AG08395 (cell line): ENCODE data around the gene ZIC5.
A peak's percentile ranks its signal among the peaks of the same experiment; 100 is the strongest.

Source experiments
- DNase-seq: peaks from one replicate; pipeline ENCODE4 v3.0.0; 2012; ENCODE audit warnings: mixed read lengths, low spot score

Gene ZIC5

DNA sequence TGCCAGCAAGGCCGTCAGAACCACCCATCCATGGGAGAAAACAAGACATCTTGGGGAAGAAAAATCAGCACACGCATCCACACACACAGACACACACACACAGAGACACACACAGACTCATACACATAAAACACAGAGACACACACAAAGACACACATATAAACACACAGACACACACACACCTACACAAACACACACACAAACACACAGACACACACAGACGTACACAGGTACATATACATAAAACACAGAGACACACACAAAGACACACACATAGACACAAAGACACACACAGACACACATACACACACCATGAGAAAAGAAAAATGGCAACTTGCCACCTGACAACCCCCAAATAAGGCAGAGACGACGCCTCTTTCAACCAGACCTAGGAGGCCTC lies 40.6 kb downstream of the ZIC5 start:
- no peak for DNase-seq

DNA sequence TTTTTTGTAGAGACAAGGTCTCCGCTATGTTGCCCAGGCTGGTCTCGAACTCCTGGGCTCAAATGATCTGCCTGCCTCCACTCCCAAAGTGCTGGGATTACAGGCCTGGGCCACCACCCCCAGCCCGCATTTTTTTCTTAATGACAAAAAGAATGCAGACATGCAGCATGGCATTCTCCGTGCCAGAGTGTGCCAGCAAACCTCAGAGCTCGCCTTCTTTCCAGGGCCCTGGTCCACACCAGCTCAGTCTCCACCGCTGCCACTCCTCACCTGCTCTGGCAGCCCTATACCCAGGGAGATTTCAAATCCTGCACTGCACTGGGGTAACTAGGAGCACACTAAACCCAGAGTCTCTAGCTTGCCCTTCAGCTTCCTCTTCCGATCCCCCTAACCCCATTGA lies 41.7 kb downstream of the ZIC5 start:
- DNase-seq: no peak

DNA sequence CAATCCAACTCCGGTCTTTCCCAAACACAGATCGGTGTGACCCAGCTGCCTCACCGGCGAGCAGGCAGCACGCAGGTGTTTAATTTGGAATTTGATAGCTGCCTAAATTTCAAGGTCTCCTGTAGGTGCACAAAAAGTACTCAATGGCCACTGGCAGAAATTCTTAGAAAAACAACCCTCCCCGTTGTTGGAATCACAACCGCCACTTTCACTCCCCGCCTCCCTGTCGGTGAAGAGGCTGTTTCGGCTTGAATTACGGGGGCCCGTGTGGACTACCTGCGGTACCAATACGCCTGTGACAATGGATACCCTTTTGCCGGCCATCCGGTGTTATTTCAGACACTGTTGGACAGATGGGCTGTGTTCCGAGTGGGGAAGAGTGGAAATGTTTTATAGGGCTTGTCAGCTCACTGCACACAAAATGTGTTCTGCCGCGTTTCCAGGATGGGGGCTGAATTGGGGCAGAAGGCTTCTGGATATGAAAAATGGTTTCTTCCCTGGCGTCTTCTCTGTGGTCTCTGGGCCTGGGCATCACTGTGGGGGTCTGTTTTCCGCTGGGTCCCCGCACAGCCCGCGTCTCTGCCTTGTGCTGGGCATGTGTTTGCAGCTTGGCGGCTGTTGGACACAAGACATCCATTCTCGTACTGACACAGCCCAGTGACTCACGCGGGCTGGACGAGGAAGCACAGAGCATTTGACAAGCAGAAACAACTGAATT lies 45.4 kb downstream of the ZIC5 start:
- peak; percentile 59 for DNase-seq

DNA sequence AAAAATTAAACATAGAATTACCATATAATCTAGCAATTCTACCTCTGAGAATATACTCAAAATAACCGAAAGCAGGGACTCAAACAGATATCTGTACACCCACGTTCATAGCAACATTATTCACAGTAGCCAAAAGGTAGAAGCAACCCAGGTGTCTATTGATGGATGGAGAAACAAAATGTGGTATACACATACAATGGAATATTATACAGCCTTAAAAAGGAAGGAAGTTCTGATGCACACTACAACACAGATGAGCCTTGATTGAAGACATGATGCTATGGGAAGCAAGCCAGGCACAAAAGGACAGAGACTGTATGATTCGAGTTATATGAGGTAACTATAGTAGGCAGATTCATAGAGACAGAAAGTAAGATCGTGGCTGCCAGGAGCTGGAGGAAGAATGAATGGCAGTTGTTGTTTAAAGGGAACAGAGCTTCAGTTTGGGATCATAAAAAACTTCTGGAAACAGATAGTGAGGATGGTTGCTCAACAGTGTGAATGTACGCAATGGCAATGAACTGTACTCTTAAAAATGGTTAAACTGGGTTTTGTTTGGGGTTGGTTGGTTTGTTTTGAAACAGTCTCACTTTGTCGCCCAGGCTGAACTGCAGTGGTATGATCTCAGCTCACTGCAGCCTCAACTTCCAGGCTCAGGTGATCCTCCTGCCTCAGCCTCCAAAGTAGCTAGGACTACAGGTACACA lies 47.5 kb downstream of the ZIC5 start:
- no peak for DNase-seq

DNA sequence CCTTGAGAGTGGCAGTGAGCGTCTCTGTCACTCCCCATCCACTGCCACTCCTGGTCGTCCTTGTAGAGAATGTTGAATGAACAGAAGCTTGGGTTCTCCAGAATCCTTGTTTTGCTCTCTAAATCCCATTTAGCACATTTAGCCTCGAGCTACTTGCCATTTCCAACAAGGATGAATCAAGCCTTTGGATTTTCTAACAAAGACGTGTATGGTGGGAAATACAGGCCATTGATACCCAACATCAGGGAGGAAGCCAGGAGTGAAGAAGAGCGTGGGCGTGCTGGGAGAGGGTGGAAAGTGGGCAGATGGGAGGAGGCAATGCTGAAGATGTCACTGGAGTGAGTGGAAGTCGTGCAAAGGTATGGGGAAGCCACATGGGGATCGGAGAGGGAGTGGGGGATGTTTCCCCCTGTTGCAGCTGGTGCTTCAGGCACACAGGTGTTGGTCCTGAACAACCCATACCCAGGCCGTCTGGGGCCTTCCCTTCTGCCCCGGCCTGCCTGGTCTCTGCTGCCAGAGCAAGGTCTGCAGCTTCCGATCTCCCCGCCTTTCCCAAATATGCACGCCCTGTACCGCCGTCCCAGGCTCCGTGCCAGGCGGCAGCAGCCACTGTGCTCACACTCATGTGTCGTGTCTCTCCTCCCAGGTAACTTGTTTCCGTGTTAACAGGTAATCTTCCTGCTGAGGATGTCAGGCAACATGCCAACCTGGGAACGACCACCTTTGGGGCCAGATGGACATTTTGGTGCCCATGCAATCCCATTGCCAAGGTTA lies 48.7 kb downstream of the ZIC5 start:
- DNase-seq: no peak

DNA sequence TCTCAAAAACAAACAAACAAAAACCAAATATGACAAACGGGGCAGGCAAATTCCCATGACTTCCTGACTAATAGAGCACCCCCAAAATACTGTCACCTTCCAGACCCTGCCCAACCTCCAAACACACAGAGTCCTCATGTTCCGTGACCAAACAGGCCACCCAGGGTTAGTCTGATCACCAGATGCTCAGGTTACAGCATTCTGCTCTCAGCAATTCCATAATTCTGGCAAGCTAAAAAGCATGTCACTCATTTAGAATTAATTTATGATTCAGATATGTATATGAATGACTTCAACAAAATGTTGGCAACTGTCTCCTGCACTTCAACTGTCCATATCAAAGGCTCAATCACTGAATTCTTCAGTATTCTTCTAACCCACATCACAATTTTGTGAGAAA lies 52.4 kb downstream of the ZIC5 start:
- no peak for DNase-seq

DNA sequence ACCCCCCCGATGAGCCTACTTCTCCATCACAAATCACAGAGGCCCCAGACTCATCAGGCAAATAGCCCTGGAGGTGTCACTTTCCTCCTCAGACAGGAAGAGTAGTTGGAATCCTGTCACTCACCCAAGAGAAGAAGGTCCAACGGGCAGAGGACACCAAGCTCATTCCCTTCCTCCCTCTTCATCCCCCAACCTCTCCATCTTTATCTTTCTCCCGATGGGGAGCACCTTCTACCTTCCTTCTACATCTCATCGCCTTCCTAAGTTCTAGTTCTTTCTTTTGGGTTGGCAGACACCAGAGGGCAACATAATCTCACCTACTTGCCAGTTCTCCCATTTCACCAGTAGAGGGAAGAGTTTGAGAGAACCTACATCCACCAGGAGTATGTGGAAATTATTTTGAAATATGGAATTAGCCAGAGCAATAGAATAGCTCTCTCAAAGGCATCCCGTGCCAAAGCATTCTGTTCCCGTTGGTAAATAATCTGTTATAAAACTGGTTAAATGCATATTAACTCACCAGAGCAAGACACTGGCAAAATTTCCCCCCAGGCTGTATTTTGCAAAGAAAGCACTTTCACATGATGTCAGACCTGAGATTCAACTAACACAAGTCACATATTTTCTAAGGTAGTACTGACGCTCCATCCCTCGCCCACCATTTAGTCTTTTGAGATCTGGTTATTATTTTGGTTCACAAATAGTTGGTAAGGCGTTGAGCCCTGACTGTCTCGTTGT lies 55.0 kb downstream of the ZIC5 start:
- peak; percentile 89 for DNase-seq

DNA sequence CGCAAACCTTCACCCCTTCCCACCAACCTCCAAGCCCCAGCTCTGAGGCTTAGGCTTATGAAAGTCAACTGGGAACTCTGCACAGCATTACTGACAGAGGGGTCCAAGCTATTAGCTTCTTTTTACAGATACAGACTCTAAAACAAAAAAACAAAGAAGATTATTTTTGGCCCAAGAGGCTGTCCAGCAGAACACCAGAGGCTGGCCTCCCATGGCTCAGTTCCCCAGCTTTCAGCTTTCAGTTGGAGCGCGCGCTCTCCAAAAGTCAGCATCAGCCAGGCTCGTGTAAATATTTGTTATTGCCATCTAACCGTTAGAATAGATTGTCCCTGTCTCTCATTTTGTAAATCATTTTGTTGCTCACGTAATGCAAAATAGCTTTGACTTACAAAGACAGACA lies 58.4 kb downstream of the ZIC5 start:
- DNase-seq: no peak
